ENCODE measurements around the gene NMBR. TPM values are rescaled to one million over a fixed set of nuclear protein-coding genes. Genes with fewer than 3 reads are reported as not detected.

Gene NMBR
- total RNA-seq (2022; extraction: Qiagen RNA extraction; ENCODE audit: low read depth): not detected in 5 replicates

DNA sequence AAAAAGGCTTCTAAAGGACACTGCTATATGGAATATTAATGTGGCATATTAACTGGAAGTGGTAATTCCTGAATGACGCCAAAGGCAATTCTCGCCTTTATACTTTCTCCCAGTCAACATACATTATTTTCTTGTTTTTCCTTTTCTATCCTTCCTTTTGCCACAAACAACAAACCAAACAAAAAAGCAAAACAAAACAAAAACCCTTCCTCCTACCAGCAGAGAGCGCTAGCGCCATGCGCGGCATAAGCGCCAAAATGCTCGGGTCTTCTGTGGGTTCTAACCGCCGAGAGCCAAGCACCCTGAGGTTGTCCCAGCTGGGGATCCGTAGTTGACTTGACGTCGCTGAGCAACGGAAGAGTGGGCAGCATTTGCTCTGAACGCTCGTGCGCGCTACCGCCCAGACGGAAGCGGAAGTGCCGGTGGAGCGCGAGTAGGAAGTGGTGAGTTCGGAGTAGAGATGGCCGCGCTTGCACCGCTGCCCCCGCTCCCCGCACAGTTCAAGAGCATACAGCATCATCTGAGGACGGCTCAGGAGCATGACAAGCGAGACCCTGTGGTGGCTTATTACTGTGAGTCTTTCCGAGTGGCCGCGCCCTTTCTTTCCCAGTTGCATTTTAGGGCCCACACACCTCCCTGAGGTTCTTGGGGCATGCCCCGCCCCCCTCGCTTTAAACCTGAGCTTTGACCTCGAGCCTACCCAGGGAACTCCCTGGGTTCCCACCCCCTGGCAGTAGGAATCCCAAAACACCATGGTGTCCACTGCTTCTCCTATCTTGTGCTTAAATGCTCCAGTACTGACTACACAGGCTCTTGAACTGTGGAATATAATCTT, at the start of gene NMBR, which contains the start of gene VTA1:
Gene NMBR (minus strand): TSS at position 295 of the 835 bp plus-strand sequence. CDS start 58,464 bp downstream, outside the sequence.
Gene VTA1 (plus strand): TSS at position 436 of the 835 bp plus-strand sequence. CDS start 25 bp downstream, at position 461.

DNA sequence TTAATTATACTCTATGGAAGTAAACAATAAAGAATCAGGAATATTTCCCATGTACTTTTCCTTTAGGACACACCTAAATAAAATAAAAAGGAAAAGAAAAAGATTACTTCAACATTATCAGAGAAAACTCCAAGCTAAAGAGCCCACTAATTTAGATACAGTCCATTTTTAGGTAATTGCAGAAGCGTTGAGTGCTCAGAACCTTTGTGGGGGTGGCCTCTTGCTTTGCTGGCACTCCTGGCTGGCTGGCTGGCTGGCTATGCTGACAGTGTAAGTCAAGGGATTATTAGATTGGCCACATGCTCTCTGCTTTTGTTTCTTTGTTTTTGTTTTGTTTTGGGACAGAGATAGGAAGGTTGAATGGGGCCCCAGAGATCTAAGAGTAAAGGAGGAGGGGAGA, 14.3 kb downstream of the NMBR start, which contains the start of gene GJE1:
Gene GJE1 (plus strand): TSS at position 301 of the 400 bp plus-strand sequence. CDS start 234 bp downstream, outside the sequence.

Other genes with a start within 250 kb of the NMBR start
- not detected in 5 replicates for gene GJE1, start 14.2 kb downstream of the NMBR start, total RNA-seq (2022; extraction: Qiagen RNA extraction; ENCODE audit: low read depth)
- 39.7 to 49.6 TPM (median 46.1 TPM) in 5 replicates for gene VTA1, start 141 bp upstream of the NMBR start, total RNA-seq (2022; extraction: Qiagen RNA extraction; ENCODE audit: low read depth)
- gene ADGRG6, start 154.9 kb upstream of the NMBR start, total RNA-seq (2022; extraction: Qiagen RNA extraction; ENCODE audit: low read depth): 40.6 to 62.5 TPM (median 56.6 TPM) in 5 replicates